ENCODE data around the gene APOO. TPM values are rescaled to one million over a fixed set of nuclear protein-coding genes. Genes with fewer than 3 reads are reported as not detected.

The APOO gene
- total and polyA plus RNA-seq, 4 donors, result 5.4 to 18.0 (median 8.8) TPM

DNA sequence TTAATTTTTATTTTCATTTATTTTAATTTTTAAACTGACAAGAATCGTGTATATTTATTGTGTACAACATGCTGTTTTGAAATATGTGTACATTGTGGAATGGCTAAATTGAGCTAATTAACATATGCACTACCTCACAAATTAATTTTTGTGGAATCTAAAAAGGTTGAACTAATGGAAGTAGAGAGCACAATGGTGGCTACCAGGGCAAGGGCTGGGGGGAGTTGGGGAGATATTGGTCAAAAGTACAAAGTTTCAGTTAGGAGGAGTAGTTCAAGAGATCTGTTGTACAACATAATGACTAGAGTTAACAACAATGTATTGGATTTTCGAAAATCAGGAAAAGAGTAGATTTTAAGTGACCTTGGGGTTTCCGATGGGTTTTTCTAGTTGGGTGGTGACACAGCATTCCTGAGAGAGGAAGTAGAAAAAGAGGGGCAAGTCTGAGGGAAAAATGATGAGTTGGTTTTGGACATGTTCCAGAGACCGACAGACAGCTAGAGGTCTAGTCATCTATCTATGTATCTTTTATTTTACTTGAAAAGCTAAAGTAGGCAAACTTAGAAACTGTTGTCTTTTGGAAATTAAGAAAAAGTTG is 23.2 kb downstream of the APOO start:
- TF ChIP-seq EGR1 (IDR thresholded peaks at IDR 0.05; ENCODE audit: low read depth in 2 of 2) (no peak), FOXA2 (IDR thresholded peaks at IDR 0.05) (no peak), HNF4A (conservative IDR thresholded peaks at IDR 0.05) (no peak), HNF4G (IDR thresholded peaks at IDR 0.05) (no peak), NR2F2 (IDR thresholded peaks at IDR 0.05) (no peak), FOXA1 (IDR thresholded peaks at IDR 0.05) (no peak), JUND (IDR thresholded peaks at IDR 0.05) (no peak), TAF1 (conservative IDR thresholded peaks at IDR 0.05) (no peak)
- TF ChIP-seq, protein P1, sequence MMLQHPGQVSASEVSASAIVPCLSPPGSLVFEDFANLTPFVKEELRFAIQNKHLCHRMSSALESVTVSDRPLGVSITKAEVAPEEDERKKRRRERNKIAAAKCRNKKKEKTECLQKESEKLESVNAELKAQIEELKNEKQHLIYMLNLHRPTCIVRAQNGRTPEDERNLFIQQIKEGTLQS (IDR thresholded peaks at IDR 0.05), result no peak
- TF ChIP-seq, protein P2, sequence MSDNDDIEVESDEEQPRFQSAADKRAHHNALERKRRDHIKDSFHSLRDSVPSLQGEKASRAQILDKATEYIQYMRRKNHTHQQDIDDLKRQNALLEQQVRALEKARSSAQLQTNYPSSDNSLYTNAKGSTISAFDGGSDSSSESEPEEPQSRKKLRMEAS (IDR thresholded peaks at IDR 0.05), result no peak
- TF ChIP-seq, protein P3, sequence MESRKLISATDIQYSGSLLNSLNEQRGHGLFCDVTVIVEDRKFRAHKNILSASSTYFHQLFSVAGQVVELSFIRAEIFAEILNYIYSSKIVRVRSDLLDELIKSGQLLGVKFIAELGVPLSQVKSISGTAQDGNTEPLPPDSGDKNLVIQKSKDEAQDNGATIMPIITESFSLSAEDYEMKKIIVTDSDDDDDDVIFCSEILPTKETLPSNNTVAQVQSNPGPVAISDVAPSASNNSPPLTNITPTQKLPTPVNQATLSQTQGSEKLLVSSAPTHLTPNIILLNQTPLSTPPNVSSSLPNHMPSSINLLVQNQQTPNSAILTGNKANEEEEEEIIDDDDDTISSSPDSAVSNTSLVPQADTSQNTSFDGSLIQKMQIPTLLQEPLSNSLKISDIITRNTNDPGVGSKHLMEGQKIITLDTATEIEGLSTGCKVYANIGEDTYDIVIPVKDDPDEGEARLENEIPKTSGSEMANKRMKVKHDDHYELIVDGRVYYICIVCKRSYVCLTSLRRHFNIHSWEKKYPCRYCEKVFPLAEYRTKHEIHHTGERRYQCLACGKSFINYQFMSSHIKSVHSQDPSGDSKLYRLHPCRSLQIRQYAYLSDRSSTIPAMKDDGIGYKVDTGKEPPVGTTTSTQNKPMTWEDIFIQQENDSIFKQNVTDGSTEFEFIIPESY (IDR thresholded peaks at IDR 0.05), result no peak
- Histone ChIP-seq H3K4me1 (ENCODE audit: control insufficient read depth in 4 of 4, insufficient read depth in 4 of 4, low read length in 3 of 4) (peaks cover 0 to 6% (median under 1%) of the 10 kb centered on the region in 4 donors), H3K9me3 (ENCODE audit: control insufficient read depth in 4 of 4, low read length in 3 of 4) (no peaks in the 10 kb centered on the region), H3K36me3 (ENCODE audit: control insufficient read depth in 4 of 4, insufficient read depth in 3 of 4, low read depth in 1 of 4, low read length in 3 of 4) (no peaks in the 10 kb centered on the region), H3K9ac (ENCODE audit: low read depth in 1 of 2, low read length in 2 of 2) (no peak overlapping the region), H3K4me3 (ENCODE audit: low read depth in 1 of 3, low read length in 3 of 3) (no peak overlapping the region), H3K27me3 (ENCODE audit: control insufficient read depth in 4 of 4, insufficient read depth in 4 of 4, low read length in 3 of 4) (no peaks in the 10 kb centered on the region), H3K27ac (ENCODE audit: low read depth in 1 of 2, low read length in 2 of 2) (no peak overlapping the region)
- no peak for DNase-seq (ENCODE audit: low spot score)
- WGBS, result 78% methylated on average over 4 of the region's 4 CpGs

DNA sequence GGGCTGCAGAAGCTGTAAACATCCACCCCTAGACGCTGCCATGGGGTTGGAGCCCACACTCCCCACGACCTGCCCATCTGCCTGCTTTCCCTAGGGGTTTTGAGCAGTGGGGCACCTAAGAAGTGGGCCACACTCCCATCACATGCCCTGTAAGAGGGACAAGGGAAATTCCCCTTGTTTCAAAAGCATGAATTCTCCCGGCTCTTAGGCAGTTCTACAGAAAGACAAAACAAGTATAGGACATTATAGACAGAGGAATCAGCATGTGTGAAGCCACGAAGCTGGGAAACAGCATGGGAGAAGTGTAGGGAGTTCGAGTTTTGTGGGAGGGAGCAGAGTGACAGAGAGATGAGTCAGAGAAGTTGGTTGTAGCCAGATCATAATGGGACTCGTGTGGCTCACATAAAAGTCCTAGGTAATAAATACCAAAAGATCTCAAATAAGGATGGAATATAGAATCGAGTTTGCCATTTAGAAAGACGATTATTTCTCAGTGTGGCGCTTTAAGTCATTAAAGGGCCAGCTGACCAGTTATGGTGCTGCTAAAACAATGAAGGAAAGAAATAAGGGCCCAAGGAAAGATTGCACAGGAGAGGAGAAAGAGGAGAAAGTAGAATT is 23.9 kb downstream of the APOO start:
- TF ChIP-seq JUND (IDR thresholded peaks at IDR 0.05) (no peak), YY1 (IDR thresholded peaks at IDR 0.05) (no peak), HNF4G (IDR thresholded peaks at IDR 0.05) (no peak), TAF1 (conservative IDR thresholded peaks at IDR 0.05) (no peak), HNF4A (conservative IDR thresholded peaks at IDR 0.05) (no peak), RXRA (IDR thresholded peaks at IDR 0.05) (no peak)
- TF ChIP-seq, protein P3 (IDR thresholded peaks at IDR 0.05), result no peak
- TF ChIP-seq, protein P4, sequence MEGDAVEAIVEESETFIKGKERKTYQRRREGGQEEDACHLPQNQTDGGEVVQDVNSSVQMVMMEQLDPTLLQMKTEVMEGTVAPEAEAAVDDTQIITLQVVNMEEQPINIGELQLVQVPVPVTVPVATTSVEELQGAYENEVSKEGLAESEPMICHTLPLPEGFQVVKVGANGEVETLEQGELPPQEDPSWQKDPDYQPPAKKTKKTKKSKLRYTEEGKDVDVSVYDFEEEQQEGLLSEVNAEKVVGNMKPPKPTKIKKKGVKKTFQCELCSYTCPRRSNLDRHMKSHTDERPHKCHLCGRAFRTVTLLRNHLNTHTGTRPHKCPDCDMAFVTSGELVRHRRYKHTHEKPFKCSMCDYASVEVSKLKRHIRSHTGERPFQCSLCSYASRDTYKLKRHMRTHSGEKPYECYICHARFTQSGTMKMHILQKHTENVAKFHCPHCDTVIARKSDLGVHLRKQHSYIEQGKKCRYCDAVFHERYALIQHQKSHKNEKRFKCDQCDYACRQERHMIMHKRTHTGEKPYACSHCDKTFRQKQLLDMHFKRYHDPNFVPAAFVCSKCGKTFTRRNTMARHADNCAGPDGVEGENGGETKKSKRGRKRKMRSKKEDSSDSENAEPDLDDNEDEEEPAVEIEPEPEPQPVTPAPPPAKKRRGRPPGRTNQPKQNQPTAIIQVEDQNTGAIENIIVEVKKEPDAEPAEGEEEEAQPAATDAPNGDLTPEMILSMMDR (IDR thresholded peaks at IDR 0.05; ENCODE audit: low read depth, low read length, missing input control), result no peak
- TF ChIP-seq, protein P5, sequence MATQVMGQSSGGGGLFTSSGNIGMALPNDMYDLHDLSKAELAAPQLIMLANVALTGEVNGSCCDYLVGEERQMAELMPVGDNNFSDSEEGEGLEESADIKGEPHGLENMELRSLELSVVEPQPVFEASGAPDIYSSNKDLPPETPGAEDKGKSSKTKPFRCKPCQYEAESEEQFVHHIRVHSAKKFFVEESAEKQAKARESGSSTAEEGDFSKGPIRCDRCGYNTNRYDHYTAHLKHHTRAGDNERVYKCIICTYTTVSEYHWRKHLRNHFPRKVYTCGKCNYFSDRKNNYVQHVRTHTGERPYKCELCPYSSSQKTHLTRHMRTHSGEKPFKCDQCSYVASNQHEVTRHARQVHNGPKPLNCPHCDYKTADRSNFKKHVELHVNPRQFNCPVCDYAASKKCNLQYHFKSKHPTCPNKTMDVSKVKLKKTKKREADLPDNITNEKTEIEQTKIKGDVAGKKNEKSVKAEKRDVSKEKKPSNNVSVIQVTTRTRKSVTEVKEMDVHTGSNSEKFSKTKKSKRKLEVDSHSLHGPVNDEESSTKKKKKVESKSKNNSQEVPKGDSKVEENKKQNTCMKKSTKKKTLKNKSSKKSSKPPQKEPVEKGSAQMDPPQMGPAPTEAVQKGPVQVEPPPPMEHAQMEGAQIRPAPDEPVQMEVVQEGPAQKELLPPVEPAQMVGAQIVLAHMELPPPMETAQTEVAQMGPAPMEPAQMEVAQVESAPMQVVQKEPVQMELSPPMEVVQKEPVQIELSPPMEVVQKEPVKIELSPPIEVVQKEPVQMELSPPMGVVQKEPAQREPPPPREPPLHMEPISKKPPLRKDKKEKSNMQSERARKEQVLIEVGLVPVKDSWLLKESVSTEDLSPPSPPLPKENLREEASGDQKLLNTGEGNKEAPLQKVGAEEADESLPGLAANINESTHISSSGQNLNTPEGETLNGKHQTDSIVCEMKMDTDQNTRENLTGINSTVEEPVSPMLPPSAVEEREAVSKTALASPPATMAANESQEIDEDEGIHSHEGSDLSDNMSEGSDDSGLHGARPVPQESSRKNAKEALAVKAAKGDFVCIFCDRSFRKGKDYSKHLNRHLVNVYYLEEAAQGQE (IDR thresholded peaks at IDR 0.05), result no peak
- TF ChIP-seq, protein P2 (IDR thresholded peaks at IDR 0.05), result no peak
- TF ChIP-seq, protein P1 (IDR thresholded peaks at IDR 0.05), result no peak
- Histone ChIP-seq H3K4me3 (ENCODE audit: low read depth in 1 of 3, low read length in 3 of 3) (no peak overlapping the region), H3K36me3 (ENCODE audit: control insufficient read depth in 4 of 4, insufficient read depth in 3 of 4, low read depth in 1 of 4, low read length in 3 of 4) (no peaks in the 10 kb centered on the region), H3K9ac (ENCODE audit: low read depth in 1 of 2, low read length in 2 of 2) (no peak overlapping the region), H3K4me1 (ENCODE audit: control insufficient read depth in 4 of 4, insufficient read depth in 4 of 4, low read length in 3 of 4) (peaks cover 0 to 8% (median 2%) of the 10 kb centered on the region in 4 donors), H3K27me3 (ENCODE audit: control insufficient read depth in 4 of 4, insufficient read depth in 4 of 4, low read length in 3 of 4) (no peaks in the 10 kb centered on the region), H3K27ac (ENCODE audit: low read depth in 1 of 2, low read length in 2 of 2) (no peak overlapping the region), H3K9me3 (ENCODE audit: control insufficient read depth in 4 of 4, low read length in 3 of 4) (no peaks in the 10 kb centered on the region)
- no peak for DNase-seq (ENCODE audit: low spot score)
- 75% methylated on average over 9 of the region's 9 CpGs for WGBS
